ENCODE results near the gene DEFB110.

Gene DEFB110

DNA sequence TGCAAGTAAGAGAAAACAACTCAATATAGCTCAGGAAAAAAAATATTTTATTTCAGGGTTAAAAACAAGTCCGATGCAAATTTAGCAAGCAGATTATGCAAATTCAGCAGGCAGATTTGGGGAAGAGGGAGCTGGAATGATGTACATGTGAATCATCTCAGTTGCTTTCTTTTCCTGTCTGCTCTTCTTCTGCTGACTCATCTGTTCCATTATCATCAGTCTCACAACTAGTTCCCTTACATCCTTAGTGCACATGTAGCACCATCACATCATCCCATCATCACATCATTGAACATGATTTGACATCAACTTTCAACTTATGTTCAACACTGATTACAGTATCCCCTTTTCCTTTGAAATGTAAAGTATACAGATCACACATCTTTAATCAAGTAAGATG, 40.9 kb downstream of the DEFB110 start:
- no peak for DNase-seq
- H3K27ac Mint-ChIP-seq: no peak overlapping the region
- H3K36me3 Mint-ChIP-seq (ENCODE audit: low read depth): no peaks in the 10 kb centered on the region
- peaks cover 7% of the 10 kb centered on the region for H3K4me1 Mint-ChIP-seq (ENCODE audit: low read depth)
- no peaks in the 10 kb centered on the region for H3K9me3 Mint-ChIP-seq
- no peaks in the 10 kb centered on the region for H3K27me3 Mint-ChIP-seq
- no peak overlapping the region for H3K4me3 Mint-ChIP-seq

DNA sequence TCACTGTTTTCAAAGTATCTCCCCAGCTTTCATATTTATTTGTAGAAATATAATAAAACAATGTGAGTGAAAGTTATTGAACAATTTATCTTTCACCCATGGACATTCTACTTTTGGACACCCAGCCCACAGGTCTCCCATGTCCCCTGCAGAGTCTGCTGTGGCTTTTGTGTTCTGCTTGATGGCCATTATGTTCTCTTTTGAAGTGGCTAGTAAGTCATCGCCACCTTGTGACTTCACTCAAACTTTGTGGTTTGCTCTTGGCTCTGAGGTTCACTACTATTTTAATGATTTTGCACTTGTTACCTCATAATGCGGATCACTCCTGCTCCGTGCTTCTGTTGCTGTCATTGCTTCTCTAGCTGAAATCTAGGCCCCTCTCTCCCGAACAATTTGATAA, 42.2 kb downstream of the DEFB110 start:
- Mint-ChIP-seq H3K36me3 (ENCODE audit: low read depth) (no peaks in the 10 kb centered on the region), H3K27ac (no peak overlapping the region), H3K9me3 (no peaks in the 10 kb centered on the region), H3K4me3 (no peak overlapping the region), H3K4me1 (ENCODE audit: low read depth) (peaks cover 7% of the 10 kb centered on the region), H3K27me3 (no peaks in the 10 kb centered on the region)
- no peak for DNase-seq

DNA sequence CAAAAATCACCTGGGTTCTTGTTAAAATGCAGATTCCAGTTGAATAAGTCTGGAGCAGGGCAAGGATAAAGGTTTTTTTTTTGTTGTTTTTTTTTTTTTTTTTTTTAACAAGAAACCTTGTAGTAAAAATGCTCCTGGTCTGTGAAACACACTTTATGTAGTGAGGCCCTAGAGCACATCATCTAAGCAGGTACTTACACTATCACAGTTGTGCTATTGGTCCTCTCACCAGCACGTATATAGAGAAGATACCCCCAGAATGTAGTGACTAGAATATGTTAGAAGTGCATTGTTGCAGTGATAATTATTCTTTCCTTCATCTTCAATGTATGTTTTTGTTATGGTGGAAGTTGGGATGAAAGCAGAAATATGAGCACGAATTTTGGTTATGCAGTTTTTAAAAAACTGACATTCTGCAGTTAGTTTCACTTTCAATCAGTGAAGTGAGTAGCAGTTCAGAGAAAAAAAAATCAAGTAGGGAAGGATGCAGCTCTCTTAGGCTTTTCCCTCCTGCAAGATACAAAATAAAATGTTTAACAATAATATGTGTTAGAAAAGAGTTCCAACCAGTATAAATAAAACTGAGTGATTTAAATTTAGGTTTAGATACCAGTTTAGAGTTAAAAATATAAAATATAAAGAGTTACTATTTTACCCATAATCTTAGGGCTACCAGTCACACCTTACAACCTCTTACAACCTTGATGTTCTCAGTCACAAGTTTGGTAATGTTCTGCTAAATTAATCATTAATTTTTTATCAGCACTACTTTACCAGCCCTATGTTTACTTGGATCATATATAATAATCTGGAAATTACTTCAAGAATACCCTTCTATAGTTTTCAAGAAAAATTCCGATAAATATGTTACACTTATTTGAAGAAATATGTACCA, 43.2 kb downstream of the DEFB110 start:
- H3K4me3 Mint-ChIP-seq: no peak overlapping the region
- H3K27me3 Mint-ChIP-seq: no peaks in the 10 kb centered on the region
- DNase-seq: no peak
- H3K9me3 Mint-ChIP-seq: no peaks in the 10 kb centered on the region
- peaks cover 7% of the 10 kb centered on the region for H3K4me1 Mint-ChIP-seq (ENCODE audit: low read depth)
- H3K36me3 Mint-ChIP-seq (ENCODE audit: low read depth): no peaks in the 10 kb centered on the region
- H3K27ac Mint-ChIP-seq: no peak overlapping the region

DNA sequence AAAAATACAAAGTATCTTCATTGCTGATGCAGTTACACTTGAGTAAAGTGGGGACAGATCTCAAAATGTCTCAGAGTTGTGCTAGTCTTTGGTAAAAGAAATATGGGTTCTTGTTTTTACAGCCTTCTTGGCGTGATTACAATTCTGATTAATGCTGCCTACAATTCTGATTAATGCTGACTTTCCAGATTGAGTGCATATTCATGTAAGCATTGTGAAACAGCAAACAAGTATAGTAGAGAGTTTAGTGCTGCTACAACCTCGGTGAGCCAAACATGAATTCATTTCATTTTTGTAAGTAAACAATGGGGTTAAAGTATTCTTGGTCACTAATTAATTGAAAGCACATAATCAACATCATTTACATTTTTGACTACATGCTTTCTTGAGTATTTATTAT, 52.2 kb downstream of the DEFB110 start, which contains the start of gene DEFB113:
Gene DEFB113 (minus strand): TSS at position 21 of the 400 bp plus-strand sequence. CDS start 0 bp downstream, at position 21.
- Mint-ChIP-seq H3K36me3 (ENCODE audit: low read depth) (no peaks in the 10 kb centered on the region), H3K9me3 (peaks cover 5% of the 10 kb centered on the region), H3K4me1 (ENCODE audit: low read depth) (no peaks in the 10 kb centered on the region), H3K27ac (no peak within 1 kb of the TSS), H3K27me3 (no peaks in the 10 kb centered on the region), H3K4me3 (no peak within 1 kb of the TSS)
- DNase-seq: no peak
